CD8-positive, alpha-beta memory T cell (primary cell): ENCODE data around the gene NBEAL1. TPM values are rescaled to one million over a fixed set of nuclear protein-coding genes. Genes with fewer than 3 reads are reported as not detected.

ENCODE experiments used
- CTCF ChIA-PET: fragments of 350-600 bp; sonication (Branson Sonifier 250); formaldehyde crosslinking; loops from one replicate; lab custom pipeline; 2021; ENCODE audit warnings: antibody characterized with exemption; lab: Charles Lee
- POLR2A ChIA-PET: fragments of 350-600 bp; sonication (Branson Sonifier 250); formaldehyde crosslinking; loops from one replicate; lab custom pipeline; 2021; ENCODE audit warnings: antibody characterized with exemption; lab: Charles Lee
- DNase-seq, 5 donors: peaks; one replicate each; pipeline versions ENCODE4 v3.0.0 to v3.0.0-alpha.2; 2020 to 2022; ENCODE audit warnings: mixed read lengths in 1 of 5
- H3K27ac ChIP-seq: one replicate; pipeline ENCODE4 v1.7.0; 2013; ENCODE audit warnings: low read depth, mild to moderate bottlenecking, low read length, moderate library complexity
- H3K27me3 ChIP-seq: 2 replicates; pipeline ENCODE4 v1.7.0; 2013; ENCODE audit warnings: low read length, mild to moderate bottlenecking; ENCODE audit not compliant: insufficient read depth, poor library complexity, severe bottlenecking
- H3K36me3 ChIP-seq: 2 replicates; pipeline ENCODE4 v1.7.0; 2013; ENCODE audit warnings: mild to moderate bottlenecking, low read length, moderate library complexity; ENCODE audit not compliant: insufficient read depth
- H3K4me1 ChIP-seq: 2 replicates; pipeline ENCODE4 v1.7.0; 2013; ENCODE audit warnings: mild to moderate bottlenecking, low read length, moderate library complexity; ENCODE audit not compliant: insufficient read depth
- H3K4me3 ChIP-seq: 2 replicates; pipeline ENCODE4 v1.7.0; 2013; ENCODE audit warnings: mild to moderate bottlenecking, low read length
- H3K9me3 ChIP-seq: 2 replicates; pipeline ENCODE4 v1.7.0; 2013; ENCODE audit warnings: mild to moderate bottlenecking, low read length
- H3K27ac Mint-ChIP-seq, 8 donors: one replicate each; pipeline ENCODE4 v1.8.0; 2020 to 2021; ENCODE audit warnings: mixed read lengths in 8 of 8, mild to moderate bottlenecking in 6 of 8, inconsistent platforms in 3 of 8, moderate library complexity in 3 of 8
- H3K27me3 Mint-ChIP-seq, 2 donors: one replicate each; pipeline ENCODE4 v1.8.0; 2020 to 2021; ENCODE audit warnings: mixed read lengths in 2 of 2, mild to moderate bottlenecking in 1 of 2, moderate library complexity in 1 of 2
- H3K36me3 Mint-ChIP-seq, 3 donors: one replicate each; pipeline ENCODE4 v1.8.0; 2020 to 2021; ENCODE audit warnings: mixed read lengths in 3 of 3, inconsistent platforms in 1 of 3, mild to moderate bottlenecking in 1 of 3
- H3K4me1 Mint-ChIP-seq, 3 donors: one replicate each; pipeline ENCODE4 v1.8.0; 2020 to 2021; ENCODE audit warnings: mixed read lengths in 3 of 3, inconsistent platforms in 1 of 3, mild to moderate bottlenecking in 1 of 3
- H3K4me3 Mint-ChIP-seq, 7 donors: one replicate each; pipeline ENCODE4 v1.8.0; 2020 to 2021; ENCODE audit warnings: mixed read lengths in 7 of 7, mild to moderate bottlenecking in 6 of 7, moderate library complexity in 4 of 7, inconsistent platforms in 2 of 7
- H3K9me3 Mint-ChIP-seq, 5 donors: one replicate each; pipeline ENCODE4 v1.8.0; 2020 to 2022; ENCODE audit warnings: mixed read lengths in 5 of 5, mild to moderate bottlenecking in 3 of 5, moderate library complexity in 2 of 5, inconsistent platforms in 1 of 5
- polyA plus RNA-seq: library from polyadenylated mRNA; unstranded; fragments of 300-500 nt; fragmentation: Illumina TruSeq; gene quantifications from one replicate; pipeline ENCODE4 v1.2.3, GENCODE V29; 2021
- total RNA-seq, 2 experiments: library from RNA; stranded (reverse); gene quantifications; one replicate each; pipeline ENCODE4 v1.2.3, GENCODE V29; 2021

The NBEAL1 gene
- total and polyA plus RNA-seq, 3 experiments from 2014 or later, result 8.5 to 10.1 (median 8.6) TPM

DNA sequence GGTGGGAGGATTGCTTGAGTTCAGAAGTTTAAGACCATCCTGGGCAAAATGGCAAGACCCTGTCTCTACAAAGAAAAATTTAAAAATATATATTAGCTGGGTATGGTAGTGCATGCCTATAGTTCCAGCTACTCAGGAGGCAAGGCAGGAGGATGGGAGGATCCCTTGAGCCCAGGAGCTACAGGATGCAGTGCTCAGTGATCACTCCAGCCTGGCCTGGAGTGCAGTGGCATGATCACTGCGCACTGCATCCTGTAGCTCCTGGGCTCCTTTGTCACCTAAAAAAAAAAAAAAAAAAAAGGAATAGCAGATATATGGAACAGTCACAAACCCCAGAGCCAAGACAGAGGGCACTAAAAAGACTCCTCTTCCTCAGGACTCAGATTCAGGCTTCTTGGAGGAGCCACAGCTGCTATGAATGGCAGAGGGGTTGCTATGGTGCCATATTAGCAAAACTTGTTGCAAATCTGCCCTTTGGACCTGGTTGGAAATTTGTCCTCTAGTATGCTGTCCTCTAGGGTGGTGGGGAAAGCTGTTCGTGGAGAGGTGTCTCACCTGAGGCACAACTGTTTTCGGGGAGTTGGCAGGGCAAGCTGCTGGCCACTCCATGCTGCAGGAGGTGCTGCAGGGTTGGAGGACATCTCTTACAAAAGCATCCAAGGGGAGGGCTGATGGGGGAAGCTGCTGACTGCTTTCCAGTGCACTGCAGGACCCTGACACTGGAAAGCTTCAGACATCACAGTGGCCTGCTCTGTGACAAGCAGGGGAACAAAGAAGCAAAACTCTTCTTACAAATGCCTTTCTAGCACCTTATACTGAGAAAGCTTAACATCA, 246.9 kb downstream of the NBEAL1 start:
- Histone ChIP-seq H3K4me3 (no peak overlapping the region), H3K9me3 (no peaks in the 10 kb centered on the region), H3K36me3 (peaks cover 10% of the 10 kb centered on the region), H3K27ac (no peak overlapping the region), H3K4me1 (no peaks in the 10 kb centered on the region), H3K27me3 (no peaks in the 10 kb centered on the region)
- CTCF ChIA-PET, result interaction anchor here (1.0 kb wide), 1 partner anchor 22 kb away, joined by 3 read pairs; no protein-coding TSS in a partner anchor
- peaks cover 4 to 62% (median 12%) of the 10 kb centered on the region in 3 donors for H3K36me3 Mint-ChIP-seq
- H3K9me3 Mint-ChIP-seq, result no peaks in the 10 kb centered on the region
- H3K4me1 Mint-ChIP-seq, result peaks cover 18 to 38% (median 25%) of the 10 kb centered on the region in 3 donors
- POLR2A ChIA-PET, result interaction anchor here (0.6 kb wide), 1 partner anchor 10 kb away, joined by 4 read pairs; no protein-coding TSS in a partner anchor
- peak overlapping the region in 4 of 8 donors; percentile 46 to 79 (median 70) for H3K27ac Mint-ChIP-seq
- H3K4me3 Mint-ChIP-seq, result no peak overlapping the region
- no peak for DNase-seq
- H3K27me3 Mint-ChIP-seq, result no peaks in the 10 kb centered on the region

Other genes with a start within 250 kb of the NBEAL1 start
- gene ICA1L, start 143.1 kb upstream of the NBEAL1 start, total RNA-seq, result 1 to 10 TPM; 4.6 to 4.7 TPM
- gene ICA1L, start 143.1 kb upstream of the NBEAL1 start, polyA plus RNA-seq, result 2.3 TPM
- gene WDR12, start 103.2 kb upstream of the NBEAL1 start, total RNA-seq, result 100 to 1,000 TPM; 129 to 132 TPM
- 23.7 TPM for gene WDR12, start 103.2 kb upstream of the NBEAL1 start, polyA plus RNA-seq
- 1 to 10 TPM; 4.2 to 5.5 TPM for gene CARF, start 102.6 kb upstream of the NBEAL1 start, total RNA-seq
- 3.1 TPM for gene CARF, start 102.6 kb upstream of the NBEAL1 start, polyA plus RNA-seq
- 10 to 100 TPM; 28.5 to 28.6 TPM for gene CYP20A1, start 224.1 kb downstream of the NBEAL1 start, total RNA-seq
- gene CYP20A1, start 224.1 kb downstream of the NBEAL1 start, polyA plus RNA-seq, result 41.7 TPM